GM21515 (cell line): Measurements from ENCODE around the gene NREP.

Source experiments
- ATAC-seq: cut with Tn5 transposase; IDR thresholded peaks from one replicate; pipeline ENCODE4 v1.9.1; 2021; ENCODE audit not compliant: unreplicated experiment

The NREP gene

GRCh38 chr5:111765613-111766571 lies 8.9 kb upstream of the NREP start:
- ATAC-seq = no peak

DNA sequence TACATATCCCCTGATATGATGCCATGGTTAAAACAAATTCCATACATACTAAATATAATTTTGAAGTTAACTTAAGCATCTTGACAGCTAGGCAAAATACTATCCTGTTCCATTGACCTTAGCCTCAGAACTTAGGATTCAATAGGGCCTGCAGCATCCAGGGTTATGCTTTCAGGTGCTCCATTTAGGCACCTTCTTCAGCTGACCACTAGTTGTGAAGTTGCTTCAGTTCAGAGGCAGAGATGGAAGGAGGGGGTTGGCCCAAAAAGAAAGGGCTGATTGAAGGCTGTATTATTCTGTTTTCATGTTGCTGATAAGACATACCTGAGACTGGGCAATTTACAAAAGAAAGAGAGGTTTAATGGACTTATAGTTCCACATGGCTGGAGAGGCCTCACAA lies 7.0 kb upstream of the NREP start:
- ATAC-seq = no peak

DNA sequence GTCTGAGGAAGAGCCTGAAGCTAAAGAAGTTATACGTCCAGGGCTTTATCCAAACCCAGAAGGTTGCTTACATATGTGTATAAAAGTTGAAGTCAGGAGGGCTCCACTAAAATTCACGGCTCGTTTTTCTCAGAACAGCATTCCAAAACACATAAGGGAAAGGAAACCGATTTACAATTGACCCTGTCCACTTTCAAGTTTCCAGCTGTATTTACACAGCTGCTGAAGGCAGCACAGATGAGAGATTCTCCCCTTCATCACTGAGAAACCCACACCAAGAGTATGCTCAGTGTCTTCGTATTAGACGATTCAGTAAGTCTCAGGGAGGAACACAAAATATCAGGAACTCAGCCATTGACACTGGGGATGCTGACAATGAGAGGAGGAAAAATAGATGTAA lies 5.9 kb upstream of the NREP start:
- no peak for ATAC-seq

DNA sequence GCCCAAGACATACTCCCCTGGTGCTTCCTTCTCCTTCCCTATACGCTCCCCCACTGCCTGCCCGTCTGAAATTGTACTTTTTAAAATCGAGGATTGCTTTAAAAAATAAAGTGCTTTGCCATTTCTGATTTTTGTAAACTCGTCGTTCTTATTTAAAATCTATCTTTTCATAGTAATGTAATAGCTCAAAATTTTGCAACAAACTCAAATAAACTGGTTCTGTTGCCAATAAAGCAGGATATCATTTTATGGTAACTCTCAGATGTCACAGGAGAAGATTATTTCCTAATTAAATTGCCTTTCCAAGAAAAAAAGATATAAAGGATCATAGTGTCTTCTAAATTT lies 1.3 kb upstream of the NREP start:
- ATAC-seq = no peak

GRCh38 chr5:111757355-111758283 lies 625 bp upstream of the NREP start:
- peak; percentile 87 for ATAC-seq

DNA sequence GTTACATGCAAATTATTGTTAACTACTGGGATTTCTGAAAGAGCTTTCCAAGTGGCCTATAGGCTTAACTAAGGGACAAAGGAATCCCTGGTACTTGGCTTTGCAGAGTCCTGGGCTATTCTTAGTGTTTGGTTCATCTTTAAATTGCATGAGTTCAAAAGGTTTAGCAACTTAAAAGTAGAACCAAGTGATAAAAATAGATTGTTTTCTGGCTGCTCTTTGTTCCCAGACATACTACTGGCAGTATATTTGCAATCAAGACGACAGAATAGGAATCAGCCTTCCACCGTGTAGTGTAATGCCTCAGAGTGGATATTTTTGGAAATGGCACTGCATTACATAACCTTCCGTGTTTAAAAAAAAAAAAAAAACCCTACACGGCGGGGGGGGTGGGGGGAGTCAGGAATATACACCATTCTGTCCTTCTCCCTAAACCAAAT lies 1.0 kb downstream of the NREP start:
- no peak for ATAC-seq

GRCh38 chr5:111755345-111755941 lies 1.6 kb downstream of the NREP start:
- no peak for ATAC-seq

DNA sequence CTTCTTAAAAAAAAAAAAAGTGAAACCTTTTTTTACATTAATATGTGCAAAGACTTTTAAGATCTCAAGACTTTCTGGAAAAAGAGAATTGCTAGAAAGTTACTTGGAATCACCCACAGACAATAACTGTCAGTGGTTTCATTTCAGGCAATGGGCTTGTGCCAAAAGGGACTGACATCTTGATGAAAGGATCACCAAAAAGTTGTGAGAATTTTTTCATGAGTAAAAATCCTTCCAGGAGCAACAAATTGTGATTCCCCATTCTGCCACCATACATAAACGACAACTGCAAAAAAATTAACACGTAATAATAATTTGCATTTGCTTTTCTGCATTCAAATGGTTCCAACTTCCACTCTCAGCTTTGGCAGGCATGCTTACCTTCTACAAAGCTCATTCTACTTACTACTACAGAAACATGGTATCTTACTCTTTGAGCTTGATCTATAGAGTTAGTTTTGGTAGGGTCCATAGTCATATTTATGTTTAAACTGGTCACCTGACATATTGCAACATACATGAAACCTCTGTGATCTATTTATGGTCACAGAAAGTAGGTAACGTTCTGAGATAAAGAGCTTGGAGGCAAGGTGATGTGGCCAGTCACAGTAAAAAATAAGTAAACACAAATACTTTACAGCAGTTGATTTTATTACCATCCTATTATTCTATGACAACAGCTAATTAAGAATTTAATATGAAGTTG lies 3.0 kb downstream of the NREP start:
- ATAC-seq = no peak

- ATAC-seq = no peak
Measured at GRCh38 chr5:111752426-111752965, 4.5 kb downstream of the NREP start.

DNA sequence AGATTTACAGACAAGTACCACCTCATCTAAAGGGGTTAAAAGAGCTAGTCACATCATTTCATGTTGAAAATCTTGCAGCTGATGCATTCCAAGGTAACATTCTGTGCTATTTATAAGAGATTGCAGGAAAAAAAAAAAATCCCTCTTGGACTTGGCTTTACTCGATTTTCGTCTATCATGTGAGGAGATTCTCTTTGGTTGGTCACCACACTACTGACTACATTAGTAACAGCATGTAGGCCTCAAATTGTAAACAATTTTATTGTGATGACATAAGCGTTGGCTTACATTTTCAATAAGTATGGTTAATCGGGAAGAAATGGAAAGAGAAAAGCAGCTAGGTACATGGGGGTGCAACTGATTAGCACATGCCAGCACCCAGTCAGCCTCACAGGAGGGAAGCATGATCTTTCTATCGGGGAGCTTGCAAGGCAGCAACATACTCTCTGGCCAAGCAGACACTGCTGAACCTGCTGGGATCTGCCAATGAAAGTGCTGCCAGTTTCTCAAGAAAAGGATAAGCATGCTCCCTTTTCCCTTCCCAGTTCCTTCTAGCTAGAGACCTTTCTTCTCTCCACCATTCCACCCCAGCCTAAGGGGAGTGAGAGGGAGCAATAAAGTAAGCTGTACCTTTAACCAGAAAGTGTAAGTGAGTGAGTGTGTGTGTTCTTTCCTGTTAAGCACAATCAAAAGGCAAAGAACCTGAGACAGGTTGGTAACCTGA lies 7.5 kb downstream of the NREP start:
- no peak for ATAC-seq

GRCh38 chr5:111748304-111748763 lies 8.7 kb downstream of the NREP start:
- ATAC-seq = no peak

DNA sequence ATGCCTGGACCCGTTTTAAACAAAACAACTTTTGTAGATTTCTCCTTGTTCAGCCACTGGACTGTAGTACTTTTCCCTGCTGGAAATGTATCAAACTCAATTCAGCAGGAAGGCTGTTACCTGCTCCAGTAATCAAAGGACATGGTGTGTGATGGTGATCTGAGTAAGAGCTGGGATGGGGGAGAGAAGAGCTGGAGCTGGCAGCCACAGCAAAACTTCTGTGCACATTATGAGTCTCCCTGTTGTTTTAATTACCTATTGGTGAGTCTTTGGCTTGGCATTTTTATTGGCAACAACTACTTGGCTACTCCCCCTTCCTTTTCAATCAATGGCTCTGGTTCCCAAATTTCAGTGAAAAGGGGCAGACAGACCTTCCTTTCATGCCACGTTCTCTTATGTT lies 9.7 kb downstream of the NREP start:
- ATAC-seq = no peak

DNA sequence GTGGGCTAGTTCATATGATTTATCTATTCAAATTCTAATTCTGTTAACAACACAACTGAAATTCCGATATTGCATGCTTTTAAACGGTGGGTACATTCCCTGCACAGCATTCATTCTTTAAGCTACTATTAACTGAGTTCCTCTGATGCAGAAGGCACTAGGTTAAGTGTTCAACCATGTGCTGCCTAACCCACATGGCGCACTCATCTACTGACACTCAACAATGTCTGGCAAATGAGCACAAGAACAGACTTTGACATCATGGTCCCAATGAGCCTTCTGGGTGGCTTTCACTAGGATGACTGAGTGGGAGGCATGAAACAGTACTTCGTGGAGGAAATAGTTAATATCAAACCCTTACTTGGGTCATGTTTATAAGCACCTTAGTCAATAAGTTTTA lies 10.2 kb downstream of the NREP start:
- ATAC-seq = no peak

- ATAC-seq = no peak
Measured at GRCh38 chr5:111745075-111745739, 11.8 kb downstream of the NREP start.

- no peak for ATAC-seq
Measured at GRCh38 chr5:111744455-111744854, 12.5 kb downstream of the NREP start.

DNA sequence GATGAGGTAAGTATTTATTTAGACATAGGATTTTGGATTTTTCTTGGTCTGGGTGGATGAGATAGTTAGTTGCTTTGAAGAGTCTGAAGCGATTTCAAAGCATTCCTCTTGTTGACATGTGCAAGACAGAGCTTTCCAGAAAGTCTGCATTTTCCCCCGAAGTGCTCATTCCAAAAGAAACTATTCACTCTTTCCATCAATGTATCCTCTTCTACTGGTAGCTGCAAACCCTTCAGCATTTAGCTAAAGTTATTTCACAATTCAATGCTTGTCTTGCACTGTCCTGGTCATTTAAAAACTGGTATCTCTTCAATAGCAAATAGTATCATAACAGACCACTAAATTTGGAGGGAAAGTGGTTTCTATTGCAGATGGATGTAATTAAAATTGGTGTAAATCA lies 13.0 kb downstream of the NREP start:
- no peak for ATAC-seq

GRCh38 chr5:111743512-111743911 lies 13.5 kb downstream of the NREP start:
- no peak for ATAC-seq

- ATAC-seq = no peak
Measured at GRCh38 chr5:111742177-111742994, 14.6 kb downstream of the NREP start.
